Measurements from ENCODE around the gene UBR1. TPM values are rescaled to one million over a fixed set of nuclear protein-coding genes. Genes with fewer than 3 reads are reported as not detected.

Gene UBR1
- total RNA-seq, 4 donors from 2014 or later: 23.8 to 56.9 (median 34.0) TPM

DNA sequence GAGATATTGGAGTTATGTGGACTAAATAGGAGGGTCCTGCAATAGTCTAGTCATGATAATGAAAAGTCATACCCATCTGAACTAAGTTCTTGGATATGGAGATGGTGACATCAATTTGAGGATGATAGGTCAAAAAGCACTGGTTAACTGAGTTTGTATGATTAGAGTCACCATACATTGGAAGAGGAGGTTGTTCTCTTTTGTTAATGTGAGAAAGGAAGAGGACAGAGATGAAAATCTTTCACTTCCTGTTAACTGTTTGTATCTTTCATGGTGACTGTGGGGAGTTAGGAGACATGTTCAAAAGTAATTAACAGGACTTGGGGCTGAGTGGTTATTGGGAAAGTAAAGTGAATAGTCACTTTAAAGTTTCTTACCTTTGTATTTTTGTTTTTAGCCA, 38.7 kb upstream of the UBR1 start:
- Histone ChIP-seq H3K9me3 (no peaks in the 10 kb centered on the region), H3K4me3 (no peak overlapping the region), H3K36me3 (peaks cover 0 to 49% (median 4%) of the 10 kb centered on the region in 3 donors), H3K4me1 (no peaks in the 10 kb centered on the region), H3K27ac (no peak overlapping the region), H3K27me3 (no peaks in the 10 kb centered on the region)
- no peak for DNase-seq
- TF ChIP-seq, protein P1, sequence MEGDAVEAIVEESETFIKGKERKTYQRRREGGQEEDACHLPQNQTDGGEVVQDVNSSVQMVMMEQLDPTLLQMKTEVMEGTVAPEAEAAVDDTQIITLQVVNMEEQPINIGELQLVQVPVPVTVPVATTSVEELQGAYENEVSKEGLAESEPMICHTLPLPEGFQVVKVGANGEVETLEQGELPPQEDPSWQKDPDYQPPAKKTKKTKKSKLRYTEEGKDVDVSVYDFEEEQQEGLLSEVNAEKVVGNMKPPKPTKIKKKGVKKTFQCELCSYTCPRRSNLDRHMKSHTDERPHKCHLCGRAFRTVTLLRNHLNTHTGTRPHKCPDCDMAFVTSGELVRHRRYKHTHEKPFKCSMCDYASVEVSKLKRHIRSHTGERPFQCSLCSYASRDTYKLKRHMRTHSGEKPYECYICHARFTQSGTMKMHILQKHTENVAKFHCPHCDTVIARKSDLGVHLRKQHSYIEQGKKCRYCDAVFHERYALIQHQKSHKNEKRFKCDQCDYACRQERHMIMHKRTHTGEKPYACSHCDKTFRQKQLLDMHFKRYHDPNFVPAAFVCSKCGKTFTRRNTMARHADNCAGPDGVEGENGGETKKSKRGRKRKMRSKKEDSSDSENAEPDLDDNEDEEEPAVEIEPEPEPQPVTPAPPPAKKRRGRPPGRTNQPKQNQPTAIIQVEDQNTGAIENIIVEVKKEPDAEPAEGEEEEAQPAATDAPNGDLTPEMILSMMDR (IDR thresholded peaks at IDR 0.05): no peak
- TF ChIP-seq POLR2A (IDR thresholded peaks at IDR 0.05): no peak

DNA sequence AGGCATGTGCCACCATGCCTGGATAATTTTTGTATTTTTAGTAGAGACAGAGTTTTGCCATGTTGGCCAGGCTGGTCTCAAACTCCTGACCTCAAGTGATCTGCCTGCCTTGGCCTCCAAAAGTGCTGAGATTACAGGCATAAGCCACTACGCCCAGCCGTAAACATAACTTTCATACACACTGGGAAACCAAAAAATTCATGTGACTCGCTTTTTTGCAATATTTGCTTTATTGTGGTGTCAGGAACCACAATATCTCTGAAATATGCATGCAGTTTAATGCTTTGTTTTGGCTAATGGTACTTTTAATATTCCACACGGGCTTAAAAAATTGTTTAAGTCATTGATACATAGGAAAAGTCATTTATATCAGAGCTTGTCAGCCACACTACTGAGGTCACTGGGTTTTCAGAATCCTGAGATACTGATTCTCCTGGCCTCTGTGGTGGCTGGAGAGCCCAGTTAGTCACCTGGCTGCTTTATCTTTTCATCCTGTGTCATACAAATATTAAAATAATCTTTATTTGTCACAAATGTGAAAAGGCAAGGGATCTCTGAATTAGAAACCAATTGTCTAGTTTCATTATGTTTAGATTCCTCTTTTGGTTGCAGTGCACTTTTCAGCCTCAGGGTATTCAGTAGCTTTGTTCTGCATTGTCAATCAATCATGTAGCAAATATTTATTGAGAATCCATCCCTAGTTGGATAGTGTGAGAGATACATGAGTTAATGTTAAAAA, 37.5 kb upstream of the UBR1 start:
- Histone ChIP-seq H3K4me3 (no peak overlapping the region), H3K4me1 (no peaks in the 10 kb centered on the region), H3K9me3 (no peaks in the 10 kb centered on the region), H3K27ac (no peak overlapping the region), H3K27me3 (no peaks in the 10 kb centered on the region), H3K36me3 (peaks cover 0 to 49% (median 0%) of the 10 kb centered on the region in 3 donors)
- no peak for DNase-seq
- TF ChIP-seq, protein P1 (IDR thresholded peaks at IDR 0.05): no peak
- no peak for TF ChIP-seq POLR2A (IDR thresholded peaks at IDR 0.05)

DNA sequence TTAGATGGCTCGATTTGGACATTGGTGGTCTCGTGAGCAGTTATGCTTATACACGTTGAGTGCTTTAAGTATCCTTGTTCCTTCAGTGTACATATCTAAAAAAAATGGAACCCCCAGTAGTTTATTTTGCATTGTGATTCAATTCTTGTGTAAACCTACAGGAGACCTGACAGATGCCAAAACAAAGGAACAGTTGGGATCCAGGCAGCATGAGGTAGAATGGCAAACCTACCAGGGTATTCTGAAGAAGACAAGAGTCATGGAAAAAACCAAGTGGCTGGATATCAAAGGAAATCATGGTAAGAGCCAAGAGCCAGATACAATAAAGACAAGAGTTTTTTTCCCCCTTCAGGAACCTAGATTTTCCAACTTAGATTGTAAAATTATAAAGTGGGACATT, 29.5 kb upstream of the UBR1 start:
- no peaks in the 10 kb centered on the region for H3K9me3 ChIP-seq
- no peak for DNase-seq
- peaks cover 0 to 42% (median 0%) of the 10 kb centered on the region in 3 donors for H3K36me3 ChIP-seq
- TF ChIP-seq POLR2A (IDR thresholded peaks at IDR 0.05): no peak
- TF ChIP-seq, protein P1 (IDR thresholded peaks at IDR 0.05): no peak
- H3K27ac ChIP-seq: no peak overlapping the region
- no peak overlapping the region for H3K4me3 ChIP-seq
- H3K4me1 ChIP-seq: peaks cover 0 to 14% (median 3%) of the 10 kb centered on the region in 4 donors
- H3K27me3 ChIP-seq: no peaks in the 10 kb centered on the region

DNA sequence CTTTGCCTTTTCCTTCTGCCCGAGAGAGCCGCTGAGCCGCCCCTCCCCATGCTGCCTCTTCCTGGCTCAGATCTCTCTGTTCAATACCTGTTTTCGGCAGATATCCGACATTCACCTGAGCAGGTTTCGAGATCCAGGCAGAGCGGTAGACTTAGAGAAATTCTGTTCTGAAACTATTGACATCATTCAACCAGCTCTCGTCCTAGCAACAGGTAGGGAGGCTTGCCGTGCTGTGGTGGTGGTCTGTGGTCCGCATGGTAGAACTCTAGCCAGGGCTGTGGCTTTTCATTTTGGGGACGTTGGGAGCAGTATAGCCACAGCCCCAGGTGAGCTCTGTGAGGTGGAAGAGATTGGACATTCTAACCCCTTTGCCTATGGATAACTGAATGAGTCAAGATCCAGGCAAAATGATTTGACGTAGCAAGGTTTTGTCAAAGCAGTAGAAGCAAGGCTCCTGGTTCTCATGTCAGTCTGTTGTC, 28.4 kb upstream of the UBR1 start:
- H3K36me3 ChIP-seq: peaks cover 0 to 30% (median 0%) of the 10 kb centered on the region in 3 donors
- H3K4me3 ChIP-seq: peak overlapping the region; percentile 70 to 99 (median 90)

DNA sequence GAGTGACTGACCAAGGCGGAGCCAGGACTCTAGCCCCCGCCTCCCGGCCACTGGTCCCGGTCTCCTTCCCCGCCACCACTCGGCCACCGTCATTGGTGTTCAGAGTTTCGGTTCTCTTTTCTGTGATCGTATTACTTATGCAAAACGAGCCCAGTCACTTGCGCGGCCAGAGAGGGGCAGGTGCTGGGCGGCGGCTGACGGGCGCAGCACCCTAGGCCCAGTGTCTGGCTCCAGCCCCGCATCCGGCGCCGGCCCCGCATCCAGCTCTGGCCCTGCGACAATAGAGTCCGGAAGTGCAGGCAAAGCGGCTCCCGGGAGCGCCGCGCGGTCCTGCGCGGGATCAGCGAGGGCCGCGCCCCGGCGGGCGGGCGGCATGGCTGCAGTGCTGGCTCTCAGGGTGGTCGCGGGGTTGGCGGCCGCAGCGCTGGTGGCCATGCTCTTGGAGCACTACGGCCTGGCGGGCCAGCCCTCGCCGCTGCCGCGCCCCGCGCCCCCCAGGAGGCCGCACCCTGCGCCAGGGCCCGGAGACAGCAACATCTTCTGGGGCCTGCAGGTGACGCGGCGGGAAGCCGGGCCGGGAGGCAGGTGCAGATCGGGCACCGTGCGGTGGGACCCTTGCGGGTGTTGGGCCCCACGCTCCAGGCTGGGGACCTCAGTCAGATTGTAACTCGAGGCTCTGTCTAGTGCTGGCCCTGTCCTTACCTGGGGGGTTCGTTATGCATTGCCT, 27.8 kb upstream of the UBR1 start, which contains the start of gene TMEM62:
Gene TMEM62, plus strand, starts transcription at position 157 of the 727 bp plus-strand sequence. Its CDS starts 217 bp downstream, at position 374.
- DNase-seq: peak; percentile 90 to 95 (median 91)
- Histone ChIP-seq H3K4me1 (peaks cover 0 to 14% (median 3%) of the 10 kb centered on the region in 4 donors), H3K9me3 (no peaks in the 10 kb centered on the region), H3K27me3 (no peaks in the 10 kb centered on the region), H3K4me3 (peak within 1 kb of the TSS; percentile 70 to 99 (median 90)), H3K36me3 (peaks cover 0 to 24% (median 0%) of the 10 kb centered on the region in 3 donors), H3K27ac (peak within 1 kb of the TSS; percentile 83 to 96 (median 86))
- TF ChIP-seq, protein P1 (IDR thresholded peaks at IDR 0.05): peak in 1 of 6 experiments; percentile 35
- TF ChIP-seq POLR2A (IDR thresholded peaks at IDR 0.05): peak; percentile 70 to 77

More for the DNA sequence above, 28.4 kb upstream of the UBR1 start:
- H3K4me1 ChIP-seq: peaks cover 0 to 14% (median 3%) of the 10 kb centered on the region in 4 donors
- H3K9me3 ChIP-seq: no peaks in the 10 kb centered on the region
- TF ChIP-seq, protein P1 (IDR thresholded peaks at IDR 0.05): no peak
- TF ChIP-seq POLR2A (IDR thresholded peaks at IDR 0.05): no peak
- DNase-seq: no peak
- no peaks in the 10 kb centered on the region for H3K27me3 ChIP-seq
- peak overlapping the region; percentile 83 to 96 (median 86) for H3K27ac ChIP-seq

Measured in Peyer's patch (tissue), 4 donors.